HT1080 (cell line): ENCODE measurements around the gene NOL6. TPM values are rescaled to one million over a fixed set of nuclear protein-coding genes. Genes with fewer than 3 reads are reported as not detected.

ENCODE experiments used
- small RNA-seq: library from RNA; depleted of rRNA; stranded (forward); fragments of <200 nt; gene quantifications from one replicate; pipeline ENCODE3, GENCODE V24; 2014
- total RNA-seq: library from RNA; depleted of rRNA; stranded (reverse); fragments of >200 nt; shearing (Covaris generic); gene quantifications from 2 replicates; pipeline ENCODE4 v1.2.3, GENCODE V29; 2014; rRNA removed

NOL6 gene
- total RNA-seq, 1 experiment from 2014 or later: 110 TPM

Small RNA genes within 50 kb of the gene (small RNA-seq; reads per million reads assigned to genes)
- gene AL356218.2: not detected
- not detected for gene MIR6851

Other genes starting within 250 kb of the NOL6 start
- gene SPINK4, start 233.8 kb downstream of the NOL6 start, total RNA-seq: not detected in 2 replicates
- 63.3 and 65.7 TPM in 2 replicates for gene BAG1, start 209.2 kb downstream of the NOL6 start, total RNA-seq
- 86.5 and 87.5 TPM in 2 replicates for gene CHMP5, start 208.9 kb downstream of the NOL6 start, total RNA-seq
- 21.5 and 28.2 TPM in 2 replicates for gene NFX1, start 183.4 kb downstream of the NOL6 start, total RNA-seq
- gene AQP7, start 71.4 kb downstream of the NOL6 start, total RNA-seq: not detected in 2 replicates
- 0.17 and 1.5 TPM in 2 replicates for gene AQP3, start 26.3 kb downstream of the NOL6 start, total RNA-seq
- gene ANKRD18B, start 50.3 kb upstream of the NOL6 start, total RNA-seq: 3.7 and 15.0 TPM in 2 replicates